Rectal smooth muscle tissue (tissue), 1 donor: ENCODE measurements around the gene FAM219A.

Source experiments
- H3K27ac ChIP-seq: one replicate; pipeline ENCODE4 v1.7.0; 2013; ENCODE audit warnings: low read depth, low read length, inconsistent platforms
- H3K27me3 ChIP-seq: one replicate; pipeline ENCODE4 v1.7.0; 2013; ENCODE audit warnings: low read length; ENCODE audit not compliant: control insufficient read depth, insufficient read depth
- H3K36me3 ChIP-seq: one replicate; pipeline ENCODE4 v1.7.0; 2013; ENCODE audit warnings: low read length; ENCODE audit not compliant: control insufficient read depth, insufficient read depth
- H3K4me1 ChIP-seq: one replicate; pipeline ENCODE4 v1.7.0; 2013; ENCODE audit warnings: low read length; ENCODE audit not compliant: control insufficient read depth, insufficient read depth
- H3K4me3 ChIP-seq: one replicate; pipeline ENCODE4 v1.7.0; 2013; ENCODE audit warnings: low read length
- H3K9ac ChIP-seq: one replicate; pipeline ENCODE4 v1.7.0; 2013; ENCODE audit warnings: low read length

FAM219A gene

DNA sequence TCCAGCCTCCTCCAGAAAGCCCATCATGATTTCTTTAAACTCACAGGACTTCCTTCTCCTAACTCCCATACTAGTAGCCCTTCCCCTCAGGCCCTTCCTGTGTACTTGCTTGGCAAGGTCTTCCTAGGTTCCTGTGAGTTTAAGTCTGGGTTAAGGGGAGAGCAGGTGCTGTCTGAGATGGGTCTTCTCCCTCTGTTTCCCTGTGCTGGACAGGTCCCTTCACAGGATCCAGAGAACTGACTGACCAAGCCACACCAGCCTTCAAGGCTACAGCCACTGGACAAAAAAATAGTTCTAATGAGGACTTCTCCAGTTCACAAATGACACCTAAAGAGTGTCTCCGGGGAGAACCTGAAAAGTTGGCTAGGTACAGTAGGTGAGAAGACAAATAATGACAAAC is 52.2 kb downstream of the FAM219A start:
- Histone ChIP-seq H3K9ac (no peak overlapping the region), H3K27me3 (no peaks in the 10 kb centered on the region), H3K27ac (no peak overlapping the region), H3K4me3 (no peak overlapping the region), H3K4me1 (no peaks in the 10 kb centered on the region), H3K36me3 (peaks cover 16% of the 10 kb centered on the region)

DNA sequence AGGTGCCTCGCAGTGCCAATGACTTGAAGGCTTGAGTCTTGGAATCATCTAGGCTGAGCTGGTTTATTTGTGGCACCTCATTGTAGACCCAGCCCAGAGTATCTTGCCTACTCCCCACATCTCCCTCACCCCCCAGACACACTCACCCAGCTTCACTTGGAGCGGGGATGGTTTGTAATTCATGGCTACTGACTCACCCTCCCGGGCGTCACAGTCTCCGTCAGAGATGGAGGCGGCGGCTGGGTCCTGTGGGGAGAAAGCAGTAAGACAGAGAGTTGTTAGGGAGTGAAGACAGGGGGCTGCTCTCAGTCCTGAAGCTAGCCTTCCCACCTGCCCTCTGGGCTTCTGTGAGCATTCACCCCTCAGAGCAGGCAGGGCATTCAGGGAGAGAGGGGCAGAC is 52.7 kb downstream of the FAM219A start:
- Histone ChIP-seq H3K4me1 (no peaks in the 10 kb centered on the region), H3K4me3 (no peak overlapping the region), H3K27me3 (no peaks in the 10 kb centered on the region), H3K27ac (no peak overlapping the region), H3K36me3 (peaks cover 18% of the 10 kb centered on the region), H3K9ac (no peak overlapping the region)

DNA sequence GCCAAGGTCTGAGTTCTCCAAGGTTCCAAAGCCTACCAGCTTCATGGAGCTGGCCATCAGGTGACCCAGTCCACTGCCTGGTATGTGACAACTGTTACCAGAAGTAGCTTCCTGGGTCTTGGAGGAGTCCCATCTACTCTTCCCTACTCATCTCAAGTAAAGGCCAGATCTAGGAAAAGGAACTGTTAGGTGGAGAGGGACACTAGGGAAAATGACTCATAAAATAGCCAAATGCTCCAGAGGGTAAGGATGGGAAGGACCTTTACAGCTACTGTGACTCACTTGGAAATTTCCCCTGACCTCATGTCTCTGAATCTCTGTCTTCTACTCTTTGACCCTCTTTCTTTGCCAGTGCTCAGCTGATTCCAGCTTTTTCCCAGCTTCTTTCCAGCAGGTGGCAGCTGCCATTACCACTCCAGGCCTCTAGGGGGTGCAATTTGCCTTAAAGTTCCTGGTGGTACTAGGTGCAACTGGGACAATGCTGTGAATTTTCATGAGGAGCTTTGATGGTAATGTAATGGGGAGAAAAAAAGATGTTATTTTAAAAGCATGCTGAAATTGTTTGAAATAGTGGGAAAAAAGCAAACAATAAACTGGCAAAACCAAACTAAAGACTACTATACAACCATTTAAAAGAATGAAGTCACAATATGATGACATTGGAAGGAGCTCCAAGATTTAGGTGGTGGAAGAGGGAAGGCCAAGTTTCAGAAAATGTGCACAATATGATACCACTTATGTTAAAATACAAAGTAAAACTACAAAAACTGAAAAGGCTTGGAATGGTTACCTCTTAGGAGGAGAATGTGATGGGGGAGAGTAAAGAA is 54.6 kb downstream of the FAM219A start:
- Histone ChIP-seq H3K36me3 (peaks cover 18% of the 10 kb centered on the region), H3K4me3 (no peak overlapping the region), H3K9ac (no peak overlapping the region), H3K4me1 (no peaks in the 10 kb centered on the region), H3K27me3 (no peaks in the 10 kb centered on the region), H3K27ac (no peak overlapping the region)

DNA sequence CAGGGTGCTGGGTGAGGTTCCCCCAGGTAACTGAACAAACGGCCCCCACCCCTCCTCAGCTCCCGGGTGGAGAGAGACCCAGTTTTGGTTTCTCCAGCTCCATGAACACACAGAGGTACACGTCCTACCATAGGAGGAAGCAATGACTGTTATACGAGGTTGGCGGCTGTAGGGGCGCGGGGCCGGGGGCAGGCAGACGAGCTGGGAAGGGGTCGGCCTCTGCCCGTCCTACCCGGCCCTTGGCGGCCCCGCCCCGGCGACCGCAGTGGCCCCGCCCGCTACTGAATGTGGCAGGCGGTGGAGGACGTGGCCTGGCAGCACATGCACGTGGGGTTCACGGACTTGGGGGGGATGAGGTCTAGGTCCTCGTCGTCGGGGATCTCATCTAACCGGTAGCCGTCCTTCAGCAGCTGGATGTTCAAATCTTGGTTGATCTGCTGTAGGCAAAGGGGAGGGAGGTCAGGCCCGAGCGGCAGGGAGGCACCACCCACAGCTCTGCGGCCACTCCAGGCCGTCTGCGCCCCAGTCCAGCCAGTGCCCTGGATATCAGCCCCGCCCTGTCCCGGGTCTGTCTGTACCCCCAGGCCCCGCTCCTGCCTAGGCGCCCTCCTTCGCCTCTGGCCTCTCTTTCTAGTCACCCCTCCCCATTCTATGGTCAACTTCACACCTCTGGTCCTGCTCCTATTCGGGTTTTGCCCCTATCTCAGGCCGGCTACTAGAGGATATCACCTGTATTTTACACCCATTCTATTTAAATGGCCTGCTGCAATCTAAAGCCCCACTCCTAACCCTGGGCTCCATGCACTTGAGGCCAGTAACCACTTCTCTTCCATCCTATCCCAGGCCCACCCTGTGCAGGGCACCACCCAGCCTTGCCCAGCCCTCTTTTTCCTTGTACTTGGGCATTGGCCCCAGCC is 57.4 kb downstream of the FAM219A start:
- no peak overlapping the region for H3K9ac ChIP-seq
- no peak overlapping the region for H3K27ac ChIP-seq
- H3K4me3 ChIP-seq = no peak overlapping the region
- H3K27me3 ChIP-seq = no peaks in the 10 kb centered on the region
- no peaks in the 10 kb centered on the region for H3K4me1 ChIP-seq
- H3K36me3 ChIP-seq = peaks cover 24% of the 10 kb centered on the region

DNA sequence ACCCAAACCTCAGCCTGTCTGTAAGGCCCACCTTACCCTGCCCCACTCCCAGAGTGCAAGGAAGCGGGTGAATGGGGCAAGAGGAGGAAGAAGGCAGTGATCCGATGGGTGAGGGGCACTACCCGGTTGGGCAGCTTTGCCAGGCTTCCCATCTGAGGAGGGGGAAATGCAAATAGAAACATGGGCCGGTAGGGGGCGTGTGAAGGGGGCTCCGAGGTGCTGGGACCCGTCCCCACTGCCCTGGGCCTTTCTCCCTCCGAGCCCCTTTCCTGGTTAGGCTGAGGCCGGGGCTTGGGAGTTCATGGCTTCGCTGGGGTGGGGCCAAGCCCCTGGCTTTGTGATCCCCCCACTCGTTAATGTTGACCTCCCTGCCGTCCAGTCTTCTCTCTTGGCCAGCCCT is 58.1 kb downstream of the FAM219A start:
- no peak overlapping the region for H3K4me3 ChIP-seq
- H3K27ac ChIP-seq = no peak overlapping the region
- H3K9ac ChIP-seq = no peak overlapping the region
- H3K36me3 ChIP-seq = peaks cover 24% of the 10 kb centered on the region
- no peaks in the 10 kb centered on the region for H3K4me1 ChIP-seq
- no peaks in the 10 kb centered on the region for H3K27me3 ChIP-seq

DNA sequence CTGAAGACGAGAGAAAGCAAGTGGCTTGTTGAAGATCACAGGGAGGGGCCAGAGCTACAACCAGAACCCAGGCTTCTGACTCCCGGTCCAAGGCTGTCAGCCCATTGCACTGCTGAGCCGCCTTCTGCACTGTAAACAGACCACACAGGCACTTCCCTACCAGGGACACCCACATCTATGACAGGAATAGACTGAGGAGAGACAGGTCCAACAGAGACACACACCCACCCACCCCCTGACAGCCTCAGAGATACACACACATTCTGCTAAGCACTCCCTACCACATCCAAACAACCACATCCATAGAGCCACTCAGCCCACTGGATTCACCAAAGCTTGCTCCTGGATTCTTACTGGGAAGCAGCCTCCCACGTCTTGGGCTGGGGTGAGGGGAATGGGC is 58.6 kb downstream of the FAM219A start:
- Histone ChIP-seq H3K27me3 (no peaks in the 10 kb centered on the region), H3K9ac (no peak overlapping the region), H3K4me1 (no peaks in the 10 kb centered on the region), H3K36me3 (peaks cover 24% of the 10 kb centered on the region), H3K4me3 (no peak overlapping the region), H3K27ac (no peak overlapping the region)

DNA sequence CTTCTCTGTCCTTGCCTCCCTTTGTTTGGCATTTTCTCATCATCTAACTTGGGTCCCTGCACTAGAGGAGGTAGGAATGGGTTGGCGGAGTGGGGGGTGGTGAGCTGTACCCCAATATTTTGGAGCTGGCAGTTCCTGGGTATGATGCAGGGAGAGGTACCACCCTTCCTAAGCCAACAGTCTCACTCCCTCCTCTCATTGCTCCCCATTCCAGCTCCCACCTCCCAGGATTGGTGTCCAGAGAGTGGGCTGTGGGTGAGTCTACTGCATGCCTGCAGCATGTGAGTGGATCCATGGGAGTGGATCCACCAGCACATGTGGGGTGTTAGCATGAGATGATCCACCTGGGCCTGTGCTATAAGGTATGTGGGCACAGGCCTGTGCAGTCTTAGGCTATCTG is 59.5 kb downstream of the FAM219A start:
- no peaks in the 10 kb centered on the region for H3K27me3 ChIP-seq
- peaks cover 24% of the 10 kb centered on the region for H3K36me3 ChIP-seq
- H3K9ac ChIP-seq = no peak overlapping the region
- no peak overlapping the region for H3K4me3 ChIP-seq
- H3K4me1 ChIP-seq = no peaks in the 10 kb centered on the region
- H3K27ac ChIP-seq = no peak overlapping the region

DNA sequence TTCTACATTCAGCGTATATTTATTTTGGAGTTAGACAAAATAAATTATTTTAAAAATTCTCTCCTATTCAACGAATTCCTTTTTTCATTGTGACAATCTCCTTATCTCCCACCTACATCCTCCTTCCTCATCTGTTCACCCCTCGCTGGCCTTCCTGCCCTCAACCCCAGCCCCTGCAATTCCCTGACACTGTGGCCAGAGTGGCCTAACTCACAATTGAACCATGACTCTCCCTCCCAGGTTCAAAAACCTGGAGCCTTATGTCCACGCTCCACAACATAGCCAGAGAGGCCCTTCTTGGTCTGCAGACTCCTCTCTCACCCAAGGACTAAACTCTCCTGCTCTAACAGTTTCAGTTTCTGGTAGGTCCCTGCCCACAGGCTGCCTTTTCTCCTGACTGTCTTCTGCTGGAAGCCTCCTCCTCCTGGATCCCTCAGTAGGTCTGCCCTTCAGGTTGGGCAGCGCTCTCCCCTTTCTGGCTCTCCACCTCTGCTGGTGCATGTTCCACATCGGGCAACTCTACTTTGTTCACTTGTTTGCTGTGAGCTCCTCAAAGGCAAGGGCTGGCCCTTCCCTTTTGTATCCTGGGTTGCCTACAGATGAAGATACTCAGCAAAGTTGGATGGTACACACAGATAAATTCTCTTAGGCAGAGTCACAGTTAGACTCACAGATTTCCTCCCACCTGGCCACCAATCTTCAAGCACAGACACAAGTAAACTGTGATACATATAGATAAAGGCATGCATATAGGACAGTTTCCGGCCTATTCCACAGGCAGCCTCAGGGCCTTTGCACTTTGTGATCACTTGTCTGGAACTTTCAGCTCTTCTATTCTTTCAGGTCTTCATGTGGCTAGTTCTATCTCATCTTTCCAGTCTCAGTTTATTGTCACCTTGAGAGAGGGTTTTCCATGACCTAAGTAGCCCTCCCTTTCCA is 61.8 kb downstream of the FAM219A start:
- Histone ChIP-seq H3K4me1 (no peaks in the 10 kb centered on the region), H3K9ac (no peak overlapping the region), H3K27me3 (no peaks in the 10 kb centered on the region), H3K27ac (no peak overlapping the region), H3K36me3 (peaks cover 11% of the 10 kb centered on the region), H3K4me3 (no peak overlapping the region)

DNA sequence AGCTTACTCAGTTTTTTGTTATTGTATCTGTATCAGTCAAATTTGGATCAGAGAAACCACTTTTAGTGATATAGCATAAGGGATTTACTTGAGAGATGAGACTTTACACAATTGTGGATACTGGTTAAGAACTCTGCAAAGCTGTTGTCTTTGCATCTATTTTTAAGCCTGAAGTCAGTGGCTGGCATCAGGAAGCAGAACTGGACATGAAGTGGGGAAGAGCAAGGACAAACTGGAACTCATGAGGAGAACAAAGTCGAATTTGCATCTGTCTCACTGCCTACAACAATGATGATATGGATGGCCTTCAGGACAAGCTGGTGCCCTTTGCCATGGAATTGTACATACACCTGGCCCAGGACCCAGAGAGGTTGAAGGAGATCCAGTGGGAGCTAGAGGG is 65.9 kb downstream of the FAM219A start:
- Histone ChIP-seq H3K4me3 (no peak overlapping the region), H3K27ac (no peak overlapping the region), H3K27me3 (no peaks in the 10 kb centered on the region), H3K36me3 (peaks cover 3% of the 10 kb centered on the region), H3K9ac (no peak overlapping the region), H3K4me1 (no peaks in the 10 kb centered on the region)

DNA sequence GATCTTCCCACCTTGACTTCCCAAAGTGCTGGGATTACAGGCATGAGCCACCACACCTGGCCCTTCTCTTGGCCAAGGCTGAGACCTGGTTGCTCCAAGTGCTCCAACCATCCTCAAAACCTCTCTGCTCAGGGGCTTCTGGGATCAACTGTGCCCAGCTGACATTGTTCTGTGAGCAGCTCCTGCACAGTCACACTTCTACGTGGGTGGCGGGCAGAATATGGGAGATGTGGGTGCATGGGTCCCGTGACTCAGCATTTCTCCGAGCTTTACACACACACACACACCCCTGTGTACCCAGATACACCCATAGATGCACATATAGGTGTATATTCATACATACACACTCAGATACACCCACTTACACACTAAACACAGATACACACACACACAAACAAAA is 71.1 kb downstream of the FAM219A start:
- Histone ChIP-seq H3K36me3 (no peaks in the 10 kb centered on the region), H3K27me3 (no peaks in the 10 kb centered on the region), H3K4me3 (no peak overlapping the region), H3K9ac (no peak overlapping the region), H3K27ac (no peak overlapping the region), H3K4me1 (no peaks in the 10 kb centered on the region)

DNA sequence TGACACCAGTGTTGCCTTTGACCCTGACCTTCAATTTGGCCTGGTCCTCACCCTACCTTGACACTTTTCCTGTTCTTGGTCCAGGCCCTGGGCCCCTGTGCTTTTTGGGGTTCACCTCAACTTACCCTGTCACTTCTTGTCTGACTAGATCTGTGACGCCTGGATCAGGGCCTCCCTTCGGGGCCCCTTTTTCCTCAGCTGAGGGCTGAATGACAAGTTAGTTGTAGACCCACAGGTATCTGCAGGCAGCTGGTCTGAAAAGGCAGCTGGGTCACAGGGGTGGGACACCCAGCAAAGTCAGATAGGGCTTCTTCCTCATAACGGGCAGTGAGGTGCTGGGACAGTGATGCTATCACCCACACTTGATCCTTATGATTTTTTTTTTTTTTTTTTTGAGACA is 71.7 kb downstream of the FAM219A start:
- Histone ChIP-seq H3K9ac (no peak overlapping the region), H3K27ac (no peak overlapping the region)

More for the DNA sequence above, 71.7 kb downstream of the FAM219A start:
- Histone ChIP-seq H3K36me3 (no peaks in the 10 kb centered on the region), H3K4me3 (no peak overlapping the region), H3K27me3 (no peaks in the 10 kb centered on the region), H3K4me1 (no peaks in the 10 kb centered on the region)
